B cell (primary cell): ENCODE data around the gene PIK3AP1. TPM values are rescaled to one million over a fixed set of nuclear protein-coding genes. Genes with fewer than 3 reads are reported as not detected.

Experiments used
- ATAC-seq: fragments of 200-7000 bp; cut with Tn5 transposase; one replicate; pipeline ENCODE4 v1.10.0; 2021; ENCODE audit warnings: low read depth, mild to moderate bottlenecking, moderate number of reproducible peaks, moderate library complexity
- CTCF ChIA-PET: fragments of 350-600 bp; sonication (Branson Sonifier 250); formaldehyde crosslinking; loops from one replicate; lab custom pipeline; 2021; ENCODE audit warnings: antibody characterized with exemption, inconsistent platforms; lab: Charles Lee
- POLR2A ChIA-PET: fragments of 350-600 bp; sonication (Branson Sonifier 250); formaldehyde crosslinking; loops from one replicate; lab custom pipeline; 2021; ENCODE audit warnings: antibody characterized with exemption; lab: Charles Lee
- DNase-seq: peaks from one replicate; pipeline ENCODE4 v3.0.0; 2013
- H2AFZ ChIP-seq: 2 replicates; pipeline ENCODE4 v1.6.1; 2012; ENCODE audit warnings: mild to moderate bottlenecking, low read depth, low read length; ENCODE audit not compliant: insufficient read depth, poor library complexity, severe bottlenecking
- H3K27ac ChIP-seq, 2 donors: 1 replicate in 1 of 2; 2 replicates in 1 of 2; pipeline ENCODE4 v1.5.1; 2012 to 2013; ENCODE audit warnings: low read length in 2 of 2, mild to moderate bottlenecking in 2 of 2, moderate library complexity in 1 of 2
- H3K27me3 ChIP-seq, 4 experiments: fragments of 200-600 bp in 1 of 4; sonication (generic) in 1 of 4; replicated peaks in 1 of 4; 1 replicate in 2 of 4; 2 replicates in 2 of 4; pipeline versions ENCODE4 v1.6.1 to v1.7.0; 2013 to 2016; ENCODE audit warnings: low read length in 3 of 4, mild to moderate bottlenecking in 2 of 4, mixed read lengths in 1 of 4, moderate library complexity in 1 of 4; ENCODE audit not compliant: insufficient read depth in 4 of 4, control insufficient read depth in 3 of 4; ENCODE audit errors: control extremely low read depth in 1 of 4
- H3K36me3 ChIP-seq, 2 experiments: replicated peaks in 1 of 2; 1 replicate in 1 of 2; 2 replicates in 1 of 2; pipeline versions ENCODE4 v1.6.1 to v1.7.1; 2013; ENCODE audit warnings: low read length in 1 of 2; ENCODE audit not compliant: insufficient read depth in 2 of 2, control insufficient read depth in 1 of 2; ENCODE audit errors: control extremely low read depth in 1 of 2, extremely low read depth in 1 of 2
- H3K4me1 ChIP-seq, 2 donors: fragments of 200-600 bp in 1 of 2; sonication (generic) in 1 of 2; 1 replicate in 1 of 2; 2 replicates in 1 of 2; pipeline versions ENCODE4 v1.5.1 to v1.6.1; 2013 to 2017; ENCODE audit warnings: low read length in 2 of 2; ENCODE audit not compliant: control insufficient read depth in 2 of 2, insufficient read depth in 2 of 2
- H3K4me2 ChIP-seq: replicated peaks from 2 replicates; pipeline ENCODE3; 2012; ENCODE audit warnings: mild to moderate bottlenecking, low read depth, low read length; ENCODE audit not compliant: poor library complexity, severe bottlenecking
- H3K4me3 ChIP-seq, 5 experiments: fragments of 200-600 bp in 1 of 5; sonication (generic) in 1 of 5; 1 replicate in 3 of 5; 2 replicates in 2 of 5; pipeline versions ENCODE4 v1.5.1 to v1.7.0; 2011 to 2016; ENCODE audit warnings: low read length in 4 of 5, mild to moderate bottlenecking in 4 of 5, low read depth in 2 of 5, control low read depth in 1 of 5, moderate library complexity in 1 of 5; ENCODE audit not compliant: insufficient read depth in 1 of 5; ENCODE audit errors: control extremely low read depth in 1 of 5, extremely low read depth in 1 of 5
- H3K79me2 ChIP-seq: fragments of 200-600 bp; sonication (generic); one replicate; pipeline ENCODE4 v1.6.0; 2016; ENCODE audit warnings: low read length; ENCODE audit not compliant: control insufficient read depth, insufficient read depth
- H3K9ac ChIP-seq: fragments of 200-600 bp; sonication (generic); 2 replicates; pipeline ENCODE4 v1.6.1; 2017; ENCODE audit warnings: mild to moderate bottlenecking, low read length, moderate library complexity
- H3K9me3 ChIP-seq, 3 donors: one replicate each; pipeline versions ENCODE4 v1.6.1 to v1.7.1; 2013; ENCODE audit warnings: low read length in 2 of 3; ENCODE audit not compliant: control insufficient read depth in 2 of 3, insufficient read depth in 1 of 3; ENCODE audit errors: control extremely low read depth in 1 of 3
- H4K20me1 ChIP-seq: 2 replicates; pipeline ENCODE4 v1.6.0; 2012; ENCODE audit warnings: mild to moderate bottlenecking, low read length; ENCODE audit not compliant: insufficient read depth, control insufficient read depth, poor library complexity, severe bottlenecking
- H3K27ac Mint-ChIP-seq: one replicate; pipeline ENCODE4 v1.8.0; 2021; ENCODE audit warnings: mixed read lengths
- H3K27me3 Mint-ChIP-seq: one replicate; pipeline ENCODE4 v1.8.0; 2021; ENCODE audit warnings: mixed read lengths
- H3K4me1 Mint-ChIP-seq: one replicate; pipeline ENCODE4 v1.8.0; 2021; ENCODE audit warnings: mixed read lengths
- H3K4me3 Mint-ChIP-seq: one replicate; pipeline ENCODE4 v1.8.0; 2021; ENCODE audit warnings: mixed read lengths
- H3K9me3 Mint-ChIP-seq: one replicate; pipeline ENCODE4 v1.8.0; 2022; ENCODE audit warnings: mixed read lengths; ENCODE audit not compliant: insufficient read depth
- CTCF ChIP-seq: fragments of 200-600 bp; IDR thresholded peaks from one replicate; pipeline ENCODE4 v1.8.0; 2022; ENCODE audit warnings: antibody characterized with exemption, mild to moderate bottlenecking
- EZH2 ChIP-seq: IDR thresholded peaks from 2 replicates; pipeline ENCODE4 v1.6.1; 2012; ENCODE audit warnings: borderline replicate concordance, low read depth, mild to moderate bottlenecking, moderate library complexity, low read length; ENCODE audit not compliant: insufficient read depth, poor library complexity, severe bottlenecking
- WGBS: methylation state at CpG from one replicate; pipeline ENCODE4 v1.1.5; 2013; ENCODE audit warnings: missing lambda C conversion rate; ENCODE audit not compliant: insufficient coverage; 5-methylcytosine and 5-hydroxymethylcytosine counted together
- intact Hi-C: fragments of 100-400 bp; cut with micrococcal nuclease; formaldehyde crosslinking; loops from one replicate; pipeline ENCODE4 v1.10.0; 2022
- polyA plus RNA-seq: library from polyadenylated mRNA; depleted of rRNA; stranded (reverse); fragments of >200 nt; gene quantifications from 2 replicates; pipeline ENCODE4 v1.2.3, GENCODE V29; 2012
- total RNA-seq, 2 donors: library from RNA; stranded (reverse); fragments of 120-200 nt in 1 of 2; gene quantifications; 1 replicate in 1 of 2; 2 replicates in 1 of 2; pipeline versions ENCODE4 v1.2.3 to v1.2.4, GENCODE V29; 2013 to 2022

PIK3AP1 gene
- total and polyA plus RNA-seq, 2 donors (not counting 1 experiment from before 2014, with no cell fraction given), result 125 to 130 TPM

DNA sequence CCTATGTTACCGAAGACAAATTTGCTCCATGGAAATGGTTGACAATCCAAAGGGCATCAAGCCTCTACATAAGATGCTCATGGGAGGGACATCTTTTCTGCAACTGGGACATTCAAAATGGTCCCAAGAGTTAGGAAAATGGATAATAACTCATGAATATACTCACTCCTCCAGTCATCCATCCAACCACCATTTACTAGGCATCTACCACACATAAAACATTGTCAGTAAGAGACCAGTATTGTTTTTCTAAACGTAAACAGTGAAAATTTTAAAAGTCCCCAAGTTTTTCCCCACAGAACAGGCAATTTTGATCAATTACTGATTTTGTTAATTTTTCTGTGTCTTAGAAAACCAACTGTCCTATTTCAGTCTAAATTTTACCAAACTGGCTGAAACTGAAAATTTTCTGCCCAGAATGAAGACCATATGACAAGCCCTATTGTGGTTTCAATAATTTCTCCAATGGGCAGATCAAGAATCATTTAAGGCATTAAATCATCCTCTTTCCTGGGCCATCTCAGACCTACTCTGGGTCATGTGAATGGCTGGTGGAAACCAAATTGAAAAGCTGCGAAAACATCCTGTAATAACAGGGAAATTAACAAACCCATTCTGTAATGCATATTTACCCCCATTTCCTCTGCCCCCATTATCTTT, 24.2 kb downstream of the PIK3AP1 start:
- intact Hi-C loops, result loop anchor here (1.0 kb wide), 1 partner anchor 10 kb away; no protein-coding TSS in a partner anchor
- Histone ChIP-seq H3K4me2 (peak overlapping the region; percentile 78), H3K4me3 (peak overlapping the region in 1 of 5 experiments; percentile 97), H3K9ac (peak overlapping the region; percentile 52), H3K36me3 (peaks cover 3 to 24% of the 10 kb centered on the region in 2 experiments), H4K20me1 (peaks cover 28% of the 10 kb centered on the region), H3K27ac (peak overlapping the region; percentile 64 to 92), H3K9me3 (no peaks in the 10 kb centered on the region), H3K4me1 (peaks cover 73% of the 10 kb centered on the region in 2 donors), H3K27me3 (no peaks in the 10 kb centered on the region), H3K79me2 (peaks cover 100% of the 10 kb centered on the region), H2AFZ (peak overlapping the region; percentile 23)
- no peak for ATAC-seq
- Mint-ChIP-seq H3K4me3 (peak overlapping the region; percentile 83), H3K4me1 (peaks cover 79% of the 10 kb centered on the region), H3K27me3 (no peaks in the 10 kb centered on the region), H3K9me3 (no peaks in the 10 kb centered on the region), H3K27ac (peak overlapping the region; percentile 91)
- TF ChIP-seq EZH2 (no peak), CTCF (no peak)
- WGBS, result 21% methylated on average over 2 of the region's 3 CpGs
- POLR2A ChIA-PET, result interaction anchor here (0.6 kb wide), 1 partner anchor 49 kb away, joined by 3 read pairs; no protein-coding TSS in a partner anchor
- CTCF ChIA-PET, result interaction anchor here (1.3 to 7.3 kb wide), 2 partner anchors 22 to 53 kb away, joined by 3 to 33 read pairs; no protein-coding TSS in a partner anchor
- DNase-seq, result no peak

GRCh38 chr10:96695366-96695765, 24.9 kb downstream of the PIK3AP1 start:
- intact Hi-C loops, result loop anchor here (1.0 kb wide), 1 partner anchor 9 kb away; no protein-coding TSS in a partner anchor
- H3K4me1 Mint-ChIP-seq, result peaks cover 81% of the 10 kb centered on the region

More at GRCh38 chr10:96695366-96695765, 24.9 kb downstream of the PIK3AP1 start:
- Mint-ChIP-seq H3K9me3 (no peaks in the 10 kb centered on the region), H3K27me3 (no peaks in the 10 kb centered on the region), H3K27ac (peak overlapping the region; percentile 91), H3K4me3 (peak overlapping the region; percentile 83)
- Histone ChIP-seq H4K20me1 (peaks cover 34% of the 10 kb centered on the region), H3K9ac (peak overlapping the region; percentile 52), H3K79me2 (peaks cover 100% of the 10 kb centered on the region), H3K27me3 (no peaks in the 10 kb centered on the region), H3K4me2 (peak overlapping the region; percentile 78), H3K4me1 (peaks cover 77% of the 10 kb centered on the region in 2 donors), H3K4me3 (peak overlapping the region in 4 of 5 experiments; percentile 1 to 97 (median 4)), H2AFZ (peak overlapping the region; percentile 23), H3K36me3 (peaks cover 6 to 31% of the 10 kb centered on the region in 2 experiments), H3K27ac (peak overlapping the region; percentile 64 to 92), H3K9me3 (no peaks in the 10 kb centered on the region)
- CTCF ChIA-PET, result interaction anchor here (0.6 to 7.3 kb wide), 4 partner anchors 22 to 54 kb away, joined by 3 to 33 read pairs (median 6); no protein-coding TSS in a partner anchor
- DNase-seq (peak; percentile 43), ATAC-seq (peak; percentile 37)
- TF ChIP-seq CTCF (no peak), EZH2 (no peak)
- POLR2A ChIA-PET, result interaction anchor here (0.6 to 1.1 kb wide), 3 partner anchors 41 to 108 kb away, joined by 3 to 6 read pairs (median 5); no protein-coding TSS in a partner anchor
- no CpG with 5 or more reads among the region's 1 CpG for WGBS
